HEK293T (cell line): ENCODE data around the gene GZMM.
A peak's percentile ranks its signal among the peaks of the same experiment; 100 is the strongest.

Source experiments
- CTCF ChIA-PET: fragments of 350-600 bp; formaldehyde crosslinking; extraction: SDS; loops from one replicate; lab custom pipeline; 2021; ENCODE audit warnings: antibody characterized with exemption, inconsistent platforms; lab: Yijun Ruan, JAX
- POLR2A ChIA-PET: fragments of 350-600 bp; formaldehyde crosslinking; extraction: SDS; loops from one replicate; lab custom pipeline; 2020; ENCODE audit warnings: antibody characterized with exemption, inconsistent platforms; lab: Yijun Ruan, JAX
- DNase-seq: peaks from one replicate; pipeline ENCODE4 v3.0.0; 2012; ENCODE audit warnings: mixed read lengths; ENCODE audit errors: extremely low spot score
- ARNT ChIP-seq: fragments of 450-650 bp; IDR thresholded peaks from 2 replicates; pipeline ENCODE4 v1.6.1; 2017; ENCODE audit warnings: mild to moderate bottlenecking
- BHLHE40 ChIP-seq: fragments of 450-650 bp; IDR thresholded peaks from 2 replicates; pipeline ENCODE4 v1.6.1; 2016; ENCODE audit warnings: mild to moderate bottlenecking, moderate library complexity, borderline replicate concordance
- CTBP1 ChIP-seq: fragments of 450-650 bp; IDR thresholded peaks from 2 replicates; pipeline ENCODE4 v1.6.1; 2016; ENCODE audit warnings: borderline replicate concordance
- ELF4 ChIP-seq: fragments of 450-650 bp; IDR thresholded peaks from 2 replicates; pipeline ENCODE4 v1.6.1; 2017; ENCODE audit warnings: antibody characterized with exemption
- FOXA1 ChIP-seq: fragments of 450-650 bp; IDR thresholded peaks from 2 replicates; pipeline ENCODE4 v1.6.1; 2016; ENCODE audit warnings: mild to moderate bottlenecking
- FOXK2 ChIP-seq: fragments of 450-650 bp; IDR thresholded peaks from 2 replicates; pipeline ENCODE4 v1.6.1; 2016; ENCODE audit warnings: mild to moderate bottlenecking
- FOXM1 ChIP-seq: fragments of 450-650 bp; IDR thresholded peaks from 2 replicates; pipeline ENCODE4 v1.6.1; 2017; ENCODE audit warnings: mild to moderate bottlenecking, borderline replicate concordance
- HDGF ChIP-seq: fragments of 450-650 bp; IDR thresholded peaks from 2 replicates; pipeline ENCODE4 v1.6.1; 2017; ENCODE audit warnings: antibody characterized with exemption, borderline replicate concordance
- L3MBTL2 ChIP-seq: fragments of 450-650 bp; conservative IDR thresholded peaks from 2 replicates; pipeline ENCODE4 v1.6.1; 2016; ENCODE audit warnings: mild to moderate bottlenecking
- LEF1 ChIP-seq: fragments of 450-650 bp; IDR thresholded peaks from 2 replicates; pipeline ENCODE4 v1.6.1; 2017; ENCODE audit warnings: mild to moderate bottlenecking, borderline replicate concordance
- NFRKB ChIP-seq: fragments of 450-650 bp; IDR thresholded peaks from 2 replicates; pipeline ENCODE4 v1.6.1; 2016; ENCODE audit warnings: mild to moderate bottlenecking, moderate library complexity
- SP1 ChIP-seq: fragments of 450-650 bp; IDR thresholded peaks from 2 replicates; pipeline ENCODE4 v1.6.1; 2017
- SUZ12 ChIP-seq: fragments of 450-650 bp; IDR thresholded peaks from 2 replicates; pipeline ENCODE4 v1.6.1; 2016; ENCODE audit warnings: mild to moderate bottlenecking
- TARDBP ChIP-seq: fragments of 450-650 bp; IDR thresholded peaks from 2 replicates; pipeline ENCODE4 v1.6.1; 2016
- ZNF384 ChIP-seq: fragments of 450-650 bp; IDR thresholded peaks from 2 replicates; pipeline ENCODE4 v1.6.1; 2016
- TF ChIP-seq, protein P1 (sequence below): fragments of 450-650 bp; IDR thresholded peaks from 2 replicates; pipeline ENCODE4 v1.6.1; 2016

GZMM gene

DNA sequence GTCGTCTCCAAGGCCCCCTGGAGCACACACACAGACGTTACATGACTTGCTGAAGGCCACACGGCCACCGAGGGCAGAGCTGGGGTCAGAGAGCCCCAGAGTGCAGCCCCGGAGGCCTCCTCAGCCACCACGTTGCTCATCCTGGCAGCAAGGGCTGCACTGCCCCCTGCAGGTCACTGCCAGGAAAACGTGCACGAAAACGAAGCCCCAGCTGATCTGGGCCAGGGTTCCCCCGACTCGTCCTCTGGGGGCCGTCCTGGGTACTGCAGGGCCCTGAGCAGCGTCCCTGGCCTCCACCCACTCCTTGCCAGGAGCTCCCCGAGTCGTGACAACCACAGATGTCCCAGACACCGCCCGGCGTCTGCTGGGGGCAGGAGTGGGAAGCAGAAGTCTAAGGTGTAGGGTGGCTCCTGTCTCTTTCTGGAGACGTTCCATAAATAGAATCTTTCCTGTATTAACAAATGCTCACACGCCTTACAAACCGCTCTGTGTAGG, 33.2 kb upstream of the GZMM start:
- ChIA-PET CTCF (interaction anchor here (0.5 to 2.5 kb wide), 6 partner anchors 11 to 193 kb away, joined by 3 to 26 read pairs (median 4); partner anchors contain the start of gene CDC34), POLR2A (interaction anchor here (2.0 to 4.9 kb wide), 4 partner anchors 11 to 22 kb away, joined by 5 to 22 read pairs (median 12); partner anchors contain the start of gene CDC34)
- TF ChIP-seq ZNF384 (no peak), ELF4 (no peak), FOXM1 (no peak), FOXK2 (no peak), HDGF (0 out of 2 replicates have a peak, but pooled peaks have one; percentile 53)
- DNase-seq = peak; percentile 82

- no peak for DNase-seq
- CTCF ChIA-PET = interaction anchor here (0.6 to 2.5 kb wide), 5 partner anchors 10 to 85 kb away, joined by 3 to 26 read pairs (median 4); partner anchors contain the start of gene CDC34
- POLR2A ChIA-PET = interaction anchor here (2.0 to 4.9 kb wide), 4 partner anchors 11 to 22 kb away, joined by 5 to 22 read pairs (median 12); partner anchors contain the start of gene CDC34
- TF ChIP-seq ZNF384 = no peak
- no peak for TF ChIP-seq BHLHE40
- TF ChIP-seq, protein P1, sequence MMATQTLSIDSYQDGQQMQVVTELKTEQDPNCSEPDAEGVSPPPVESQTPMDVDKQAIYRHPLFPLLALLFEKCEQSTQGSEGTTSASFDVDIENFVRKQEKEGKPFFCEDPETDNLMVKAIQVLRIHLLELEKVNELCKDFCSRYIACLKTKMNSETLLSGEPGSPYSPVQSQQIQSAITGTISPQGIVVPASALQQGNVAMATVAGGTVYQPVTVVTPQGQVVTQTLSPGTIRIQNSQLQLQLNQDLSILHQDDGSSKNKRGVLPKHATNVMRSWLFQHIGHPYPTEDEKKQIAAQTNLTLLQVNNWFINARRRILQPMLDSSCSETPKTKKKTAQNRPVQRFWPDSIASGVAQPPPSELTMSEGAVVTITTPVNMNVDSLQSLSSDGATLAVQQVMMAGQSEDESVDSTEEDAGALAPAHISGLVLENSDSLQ = no peak
Measured at GRCh38 chr19:511101-511851, 32.6 kb upstream of the GZMM start.

- ChIA-PET POLR2A (interaction anchor here (4.9 kb wide), 1 partner anchor 19 kb away, joined by 22 read pairs; the partner anchor contains the start of gene CDC34), CTCF (interaction anchor here (0.6 kb wide), 1 partner anchor 9 kb away, joined by 3 read pairs; no protein-coding TSS in a partner anchor)
- no peak for DNase-seq
- TF ChIP-seq L3MBTL2 (peak; percentile 61), SUZ12 (no peak)
Measured at GRCh38 chr19:512547-513365, 31.1 kb upstream of the GZMM start.

GRCh38 chr19:513368-514165, 30.3 kb upstream of the GZMM start:
- no peak for TF ChIP-seq ZNF384
- no peak for TF ChIP-seq SP1
- no peak for TF ChIP-seq ELF4
- no peak for TF ChIP-seq FOXK2
- TF ChIP-seq FOXA1 = no peak
- no peak for TF ChIP-seq BHLHE40
- TF ChIP-seq LEF1 = no peak
- TF ChIP-seq, protein P1 = no peak
- no peak for TF ChIP-seq SUZ12
- TF ChIP-seq L3MBTL2 = no peak
- TF ChIP-seq FOXM1 = no peak
- no peak for TF ChIP-seq CTBP1
- no peak for TF ChIP-seq NFRKB
- TF ChIP-seq HDGF = no peak
- no peak for TF ChIP-seq TARDBP
- POLR2A ChIA-PET = interaction anchor here (4.9 kb wide), 1 partner anchor 18 kb away, joined by 22 read pairs; the partner anchor contains the start of gene CDC34

DNA sequence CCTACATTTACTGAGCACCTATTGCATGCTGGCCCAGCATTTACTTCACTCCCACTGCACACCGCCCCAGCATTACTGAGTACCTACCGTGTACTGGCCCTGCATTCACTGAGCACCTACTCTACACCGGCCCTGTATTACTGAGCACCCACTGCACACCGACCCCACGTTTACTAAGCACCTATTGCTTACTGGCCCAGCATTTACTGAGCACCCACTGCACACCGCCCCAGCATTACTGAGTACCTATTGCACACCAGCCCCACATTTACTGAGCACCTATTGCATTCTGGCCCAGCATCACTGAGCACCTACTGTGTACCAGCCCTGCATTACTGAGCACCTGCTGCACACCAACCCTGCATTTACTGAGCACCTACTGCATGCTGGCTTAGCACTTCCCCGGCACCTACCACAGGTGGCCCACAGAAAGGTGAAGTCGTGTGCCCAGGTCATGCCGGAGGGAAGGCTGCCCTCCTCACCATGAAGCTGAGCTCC, 29.6 kb upstream of the GZMM start:
- no peak for DNase-seq
- POLR2A ChIA-PET = no interaction called here
- no peak for TF ChIP-seq FOXA1
- no peak for TF ChIP-seq SUZ12
- no peak for TF ChIP-seq FOXM1
- no peak for TF ChIP-seq NFRKB
- TF ChIP-seq CTBP1 = no peak
- TF ChIP-seq BHLHE40 = no peak
- TF ChIP-seq, protein P1 = no peak
- no peak for TF ChIP-seq ELF4
- no peak for TF ChIP-seq ARNT
- TF ChIP-seq LEF1 = no peak
- no peak for TF ChIP-seq TARDBP
- TF ChIP-seq ZNF384 = no peak
- TF ChIP-seq L3MBTL2 = no peak
- no peak for TF ChIP-seq SP1
- TF ChIP-seq FOXK2 = no peak
- TF ChIP-seq HDGF = no peak
- CTCF ChIA-PET = no interaction called here

More at GRCh38 chr19:513368-514165, 30.3 kb upstream of the GZMM start:
- no peak for DNase-seq
- CTCF ChIA-PET = no interaction called here
